NCI-H2081 treated with DMSO at 0.1 percent for 48 hours (cell line): Measurements from ENCODE around the gene CLNS1A.
A peak's percentile ranks its signal among the peaks of the same experiment; 100 is the strongest.
"Not testable (repeated sequence)": the region's sequence is repeated elsewhere in the genome, so short reads cannot be mapped to it uniquely, and the experiment has no call there.

Experiments used
- DNase-seq: peaks from one replicate; lab custom pipeline; 2025; lab: John Stamatoyannopoulos, UW

Gene CLNS1A

GRCh38 chr11:77637345-77638165 is at the start of gene CLNS1A:
CLNS1A (minus strand) TSS chr11:77637794; CDS start chr11:77637714, 80 bp downstream.
- peak; percentile 68 for DNase-seq

GRCh38 chr11:77687088-77687487 is 49.5 kb upstream of the CLNS1A start:
- DNase-seq, result no peak

- DNase-seq, result no peak
These were observed 39.5 kb upstream of the CLNS1A start for GRCh38 chr11:77677138-77677537.

DNA sequence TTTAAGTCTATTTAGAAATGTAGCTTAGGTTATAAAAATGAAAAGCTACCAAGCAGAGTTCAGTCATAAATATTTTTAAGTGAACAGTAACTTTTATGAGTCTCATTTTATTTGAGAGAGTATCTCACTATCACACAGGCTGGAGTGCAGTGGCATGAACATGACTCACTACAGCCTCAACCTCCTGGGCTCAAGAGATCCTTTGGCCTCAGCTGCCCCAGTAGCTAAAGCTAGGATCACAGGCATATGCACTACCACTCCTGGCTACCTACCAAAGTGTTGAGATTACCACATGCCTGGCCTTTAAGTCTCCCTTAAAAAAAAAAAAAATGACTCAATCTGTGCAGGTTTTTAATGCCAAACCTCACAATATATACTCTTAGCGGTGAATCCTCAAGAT is 34.7 kb upstream of the CLNS1A start:
- DNase-seq, result no peak

GRCh38 chr11:77669848-77670511 is 32.4 kb upstream of the CLNS1A start:
- no peak for DNase-seq

DNA sequence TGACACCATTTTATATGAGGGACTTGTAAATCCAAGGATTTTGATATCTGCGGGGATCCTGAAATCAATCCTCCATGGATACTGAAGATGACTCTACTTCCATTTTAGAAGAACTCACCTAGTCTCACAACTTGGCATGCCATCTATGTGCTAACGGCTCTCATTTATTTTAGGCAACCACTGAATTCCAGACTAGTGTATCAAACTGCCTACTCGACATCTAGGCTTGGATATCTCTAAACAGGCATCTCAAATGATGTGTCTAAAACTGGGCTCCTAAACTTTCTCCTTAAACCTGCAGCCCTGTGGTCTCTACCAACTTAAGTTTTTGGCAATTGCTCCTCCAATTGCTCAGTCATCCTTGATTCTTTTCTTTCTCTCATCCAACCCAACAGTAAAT is 31.2 kb upstream of the CLNS1A start:
- no peak for DNase-seq

DNA sequence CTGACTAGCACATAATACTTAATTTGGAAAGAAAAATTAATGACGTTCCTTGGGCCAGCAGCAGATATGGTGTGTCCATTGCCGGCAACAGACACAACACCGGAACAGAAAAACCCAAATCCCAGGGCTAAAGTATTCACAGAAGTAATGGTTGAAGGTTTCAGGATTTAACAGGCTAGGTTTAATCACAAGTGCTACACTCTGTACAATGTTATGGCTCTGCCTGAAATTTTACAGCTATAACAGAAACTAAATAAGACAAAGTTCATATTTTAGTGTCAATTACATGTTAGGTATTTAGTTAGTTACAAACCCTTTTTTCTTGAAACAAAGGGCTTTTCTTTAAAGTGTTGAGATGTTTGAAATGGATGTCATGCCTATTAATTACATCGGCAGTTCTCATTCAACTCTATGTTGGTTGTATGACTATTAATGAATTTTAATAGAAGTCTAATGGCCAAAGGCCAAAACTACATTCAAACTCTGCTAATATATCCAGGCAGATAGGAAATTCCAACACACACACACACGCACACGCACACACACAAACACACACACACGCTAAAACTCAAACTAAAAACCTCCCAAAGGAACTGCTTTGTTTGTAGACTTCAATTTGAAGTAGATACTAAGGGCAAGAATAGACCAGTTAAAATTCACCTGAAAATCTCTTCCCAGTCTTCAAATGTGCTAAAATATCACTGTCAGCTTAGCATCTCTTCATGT is 27.8 kb upstream of the CLNS1A start:
- no peak for DNase-seq

- DNase-seq, result no peak
These were observed 24.1 kb upstream of the CLNS1A start for GRCh38 chr11:77661670-77662069.

DNA sequence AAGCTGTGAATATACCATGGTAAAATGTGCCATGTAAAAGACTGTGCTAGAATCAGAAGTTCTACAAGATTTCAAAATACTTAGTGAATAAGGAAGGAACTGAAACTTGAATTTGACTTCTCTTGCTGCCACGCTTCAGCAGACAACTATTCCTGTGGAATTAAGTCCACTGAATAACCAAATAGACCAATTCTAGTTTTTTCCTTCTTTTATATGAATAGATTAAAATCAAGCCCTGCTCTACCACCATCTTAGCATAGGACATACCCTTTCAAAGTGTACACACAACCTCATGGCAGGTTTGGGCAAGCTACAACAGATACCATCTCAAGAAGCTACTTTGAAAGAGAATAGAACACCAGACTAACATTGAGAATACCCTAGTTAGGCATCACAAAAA is 23.4 kb upstream of the CLNS1A start:
- DNase-seq, result no peak

- no peak for DNase-seq
These were observed 20.8 kb upstream of the CLNS1A start for GRCh38 chr11:77658213-77659013.

GRCh38 chr11:77656362-77656761 is 18.8 kb upstream of the CLNS1A start:
- no peak for DNase-seq

DNA sequence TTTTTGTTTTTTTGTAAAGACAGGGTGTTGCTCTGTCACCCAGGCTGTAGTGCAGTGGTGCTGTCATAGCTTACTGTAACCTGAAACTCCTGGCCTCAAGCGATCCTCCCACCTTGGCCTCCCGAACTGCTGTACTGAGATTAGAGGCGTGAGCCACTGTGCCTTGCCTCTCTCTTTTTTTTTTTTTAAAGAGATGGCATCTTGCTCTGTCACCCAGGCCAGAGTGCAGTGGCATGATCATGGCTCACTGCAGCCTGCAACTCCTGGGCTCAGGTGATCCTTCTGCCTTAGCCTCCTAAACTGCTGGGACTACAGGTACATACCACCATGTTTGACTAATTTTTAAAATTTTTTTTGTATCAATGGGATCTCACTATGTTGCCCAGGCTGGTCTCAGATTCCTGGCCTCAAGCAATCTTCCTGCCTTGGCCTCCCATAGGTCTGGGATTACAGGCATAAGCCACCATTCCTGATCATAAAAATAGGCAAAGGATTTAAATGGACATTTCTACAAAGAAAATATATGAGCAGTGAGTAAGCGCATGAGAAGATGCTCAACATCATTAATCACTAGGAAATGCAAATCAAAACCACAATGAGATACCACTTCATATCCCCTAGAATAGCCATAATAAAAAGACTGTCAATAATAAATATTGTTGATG is 17.3 kb upstream of the CLNS1A start:
- no peak for DNase-seq

DNA sequence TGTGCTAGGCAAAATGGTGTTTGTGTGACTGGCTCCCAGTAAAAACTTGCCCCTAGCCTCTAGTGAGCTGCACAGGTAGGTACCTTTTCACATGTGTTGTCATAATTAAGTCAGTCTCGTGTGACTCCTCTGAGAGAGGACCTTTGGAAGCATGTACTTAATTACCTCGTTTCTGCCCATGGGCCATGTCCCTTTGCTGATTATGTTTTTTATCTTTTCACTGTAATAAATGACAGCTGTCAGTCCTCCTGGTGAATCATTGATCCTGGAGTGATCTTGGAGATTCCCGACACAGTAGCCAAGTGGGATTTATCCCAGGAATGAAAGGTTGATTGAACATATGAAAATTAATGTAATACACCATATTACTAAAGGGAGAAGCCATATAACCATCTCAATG is 12.5 kb upstream of the CLNS1A start:
- no peak for DNase-seq

DNA sequence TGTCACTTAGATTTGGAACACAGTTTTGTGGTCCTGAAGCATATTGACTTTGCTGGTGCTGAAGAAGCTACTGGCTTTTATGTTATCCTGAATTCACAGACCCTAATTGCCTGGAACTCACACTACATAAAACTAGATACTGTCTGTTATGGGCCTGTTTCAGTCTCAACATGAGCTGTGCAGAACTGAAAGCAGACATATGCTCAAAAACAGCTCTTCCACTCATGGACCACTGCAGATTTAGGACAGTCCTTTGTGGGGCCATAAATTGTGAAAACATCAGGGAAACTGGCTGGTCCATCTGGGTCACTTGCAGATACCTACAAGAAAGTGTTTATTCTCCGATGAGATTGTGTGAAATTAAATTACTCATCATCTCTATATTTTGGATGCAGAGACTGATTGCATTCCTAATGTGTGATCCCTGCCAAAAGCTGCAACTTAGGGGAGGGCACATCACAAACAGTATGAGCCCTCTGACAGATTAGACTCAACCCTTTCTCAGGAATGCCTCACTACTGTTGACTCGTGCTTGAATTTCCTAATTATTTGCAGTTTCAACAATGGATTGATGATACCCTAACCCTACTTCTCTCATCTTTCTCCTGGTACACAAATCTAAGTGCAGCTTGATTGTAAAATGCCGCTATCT is 10.2 kb upstream of the CLNS1A start:
- DNase-seq, result no peak

DNA sequence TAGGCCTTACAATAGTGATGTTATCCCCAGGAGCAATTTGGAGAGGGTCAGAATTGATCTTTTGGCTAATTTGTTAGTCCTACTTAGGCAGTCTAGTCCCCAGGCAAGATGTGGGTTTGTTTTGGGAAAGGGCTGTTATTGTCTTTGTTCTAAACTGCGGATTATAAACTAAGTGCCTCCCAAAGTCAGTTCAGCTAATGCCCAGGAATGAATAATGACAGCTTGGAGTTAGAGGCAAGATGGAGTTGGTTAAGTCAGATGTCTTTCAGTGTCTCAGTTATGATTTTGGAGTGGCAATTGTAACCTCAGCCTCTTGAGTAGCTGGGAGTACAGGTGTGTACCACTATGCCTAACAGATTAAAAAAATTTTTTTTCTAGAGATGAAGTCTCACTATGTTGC is 7.3 kb upstream of the CLNS1A start:
- DNase-seq, result no peak

DNA sequence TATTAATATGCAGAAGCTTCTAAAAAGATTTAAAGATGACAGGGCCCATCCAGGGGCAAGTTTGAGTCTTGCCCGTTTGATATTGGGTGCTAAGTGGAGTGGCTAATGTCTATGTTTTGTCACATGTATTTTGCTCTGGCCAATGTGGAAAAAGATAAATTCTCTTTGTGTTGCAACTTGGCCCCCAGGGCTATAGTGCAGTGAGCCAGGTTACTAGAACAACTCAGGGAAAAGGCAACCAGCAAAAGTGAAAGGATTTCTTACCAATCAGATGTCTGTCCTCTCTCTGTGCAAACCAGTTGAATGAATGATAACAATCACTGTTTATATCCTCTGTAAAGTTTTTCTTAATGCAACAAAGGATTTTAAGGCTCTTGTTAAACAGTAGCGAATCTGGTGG is 4.6 kb upstream of the CLNS1A start:
- DNase-seq, result no peak

DNA sequence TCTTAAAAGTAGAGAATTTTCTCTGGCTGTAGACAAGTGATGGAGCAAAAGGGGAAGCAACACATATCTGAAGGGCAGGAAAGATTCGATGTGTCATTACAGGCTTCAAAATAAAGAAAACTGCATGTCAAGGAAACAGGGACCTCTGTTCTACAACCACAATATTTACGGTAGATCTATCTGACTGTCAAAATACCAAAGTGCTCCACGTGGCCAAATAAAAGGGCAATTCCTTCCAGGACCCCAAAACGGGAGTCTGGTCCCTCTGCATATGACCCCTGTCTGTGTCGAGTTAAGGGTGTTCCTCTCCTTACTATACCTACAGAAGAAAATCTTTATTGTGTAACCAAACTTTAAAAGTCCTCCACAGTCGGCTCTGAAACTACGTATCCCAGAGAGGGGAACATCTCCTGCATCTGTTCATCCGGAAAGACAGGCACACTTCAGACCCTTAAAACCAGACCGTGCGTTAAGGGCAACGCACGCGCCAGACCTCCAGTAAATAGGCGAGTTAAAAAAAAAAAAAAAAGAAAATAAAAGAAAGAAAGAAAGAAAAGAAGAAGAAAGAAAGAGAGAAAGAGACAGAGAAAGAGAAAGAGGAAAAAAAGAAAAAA is 756 bp downstream of the CLNS1A start:
- no peak for DNase-seq

DNA sequence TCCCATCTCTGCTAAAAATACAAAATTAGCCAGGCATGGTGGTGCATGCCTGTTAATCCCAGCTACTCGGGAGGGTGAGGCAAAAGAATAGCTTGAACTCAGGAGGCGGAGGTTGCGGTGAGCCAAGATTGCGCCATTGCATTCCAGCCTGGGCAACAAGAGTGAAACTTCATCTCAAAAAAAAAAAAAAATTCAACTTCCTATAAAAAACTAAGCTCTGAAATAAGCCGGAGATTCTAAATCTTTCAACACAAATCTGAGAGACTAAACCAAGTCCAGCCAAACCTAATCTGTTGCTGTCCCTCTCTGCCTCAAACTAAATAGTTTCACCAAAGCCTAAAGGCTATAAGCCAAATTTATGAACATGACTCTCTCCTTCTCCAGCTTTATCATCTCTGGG is 3.7 kb downstream of the CLNS1A start:
- DNase-seq, result not testable (repeated sequence)

GRCh38 chr11:77630157-77630710 is 7.4 kb downstream of the CLNS1A start:
- DNase-seq, result no peak

- DNase-seq, result no peak
These were observed 17.9 kb downstream of the CLNS1A start for GRCh38 chr11:77619576-77620198.
